WTC11 (cell line): ENCODE measurements around the gene KCNQ4. TPM values are rescaled to one million over a fixed set of nuclear protein-coding genes. Genes with fewer than 3 reads are reported as not detected.

Experiments
- ATAC-seq: fragments of 200-7000 bp; cut with Tn5 transposase; 2 replicates; pipeline ENCODE4 v1.10.0; 2021; ENCODE audit warnings: mild to moderate bottlenecking, moderate library complexity
- CTCF ChIA-PET: fragments of 300-600 bp; sonication (Branson Sonifier 250); formaldehyde crosslinking; loops from one replicate; lab custom pipeline; 2021; ENCODE audit warnings: antibody characterized with exemption; lab: Charles Lee
- POLR2A ChIA-PET: fragments of 350-600 bp; sonication (Branson Sonifier 250); formaldehyde crosslinking; loops from one replicate; lab custom pipeline; 2021; ENCODE audit warnings: antibody characterized with exemption; lab: Charles Lee
- DNase-seq: peaks from one replicate; pipeline ENCODE4 v3.0.0; 2021; ENCODE audit warnings: low spot score
- H3K27ac Mint-ChIP-seq: 2 replicates; pipeline ENCODE4 v1.8.0; 2021; ENCODE audit warnings: mixed read lengths
- H3K27me3 Mint-ChIP-seq: 2 replicates; pipeline ENCODE4 v1.8.0; 2021; ENCODE audit warnings: low read depth, mild to moderate bottlenecking, moderate library complexity, mixed read lengths
- H3K36me3 Mint-ChIP-seq: 2 replicates; pipeline ENCODE4 v1.8.0; 2021; ENCODE audit warnings: mixed read lengths
- H3K4me1 Mint-ChIP-seq: 2 replicates; pipeline ENCODE4 v1.8.0; 2022; ENCODE audit warnings: mixed read lengths
- H3K4me3 Mint-ChIP-seq: 2 replicates; pipeline ENCODE4 v1.8.0; 2021; ENCODE audit warnings: mild to moderate bottlenecking, moderate library complexity, mixed read lengths
- H3K9me3 Mint-ChIP-seq: 2 replicates; pipeline ENCODE4 v1.8.0; 2021; ENCODE audit warnings: mixed read lengths
- AFF4 ChIP-seq: sonication (generic); formaldehyde crosslinking; IDR thresholded peaks from 2 replicates; pipeline ENCODE4 v1.8.1; 2023; ENCODE audit warnings: mild to moderate bottlenecking, missing genetic modification reagents, borderline replicate concordance
- AR ChIP-seq: fragments of 250-450 bp; sonication (Bioruptor Pico); IDR thresholded peaks from 2 replicates; pipeline ENCODE4 v1.9.0; 2021; ENCODE audit warnings: mild to moderate bottlenecking
- E2F5 ChIP-seq: sonication (generic); formaldehyde crosslinking; IDR thresholded peaks from 2 replicates; pipeline ENCODE4 v1.8.1; 2022; ENCODE audit warnings: mild to moderate bottlenecking, moderate library complexity, missing genetic modification reagents
- ERG ChIP-seq: fragments of 250-450 bp; sonication (Bioruptor Pico); IDR thresholded peaks from 2 replicates; pipeline ENCODE4 v1.8.0; 2021; ENCODE audit warnings: mild to moderate bottlenecking
- ESRRA ChIP-seq: sonication (generic); formaldehyde crosslinking; IDR thresholded peaks from 2 replicates; pipeline ENCODE4 v1.8.1; 2022; ENCODE audit warnings: mild to moderate bottlenecking, missing genetic modification reagents, borderline replicate concordance
- FOXK1 ChIP-seq: sonication (generic); formaldehyde crosslinking; IDR thresholded peaks from 2 replicates; pipeline ENCODE4 v1.8.0; 2022; ENCODE audit warnings: mild to moderate bottlenecking, moderate library complexity, missing genetic modification reagents
- JUN ChIP-seq: sonication (generic); formaldehyde crosslinking; IDR thresholded peaks from 2 replicates; pipeline ENCODE4 v1.8.0; 2023; ENCODE audit warnings: mild to moderate bottlenecking, missing genetic modification reagents
- NFE2L1 ChIP-seq: sonication (generic); formaldehyde crosslinking; IDR thresholded peaks from 2 replicates; pipeline ENCODE4 v1.8.1; 2023; ENCODE audit warnings: missing genetic modification reagents
- NR1H2 ChIP-seq: sonication (generic); formaldehyde crosslinking; IDR thresholded peaks from 2 replicates; pipeline ENCODE4 v1.9.0; 2021; ENCODE audit warnings: mild to moderate bottlenecking, moderate library complexity, missing genetic modification reagents
- NR3C1 ChIP-seq: sonication (generic); formaldehyde crosslinking; conservative IDR thresholded peaks from 2 replicates; pipeline ENCODE4 v1.8.1; 2023; ENCODE audit warnings: low read depth, mild to moderate bottlenecking, missing genetic modification reagents
- RORB ChIP-seq: fragments of 250-450 bp; sonication (Bioruptor Pico); IDR thresholded peaks from 2 replicates; pipeline ENCODE4 v1.9.0; 2021; ENCODE audit warnings: mild to moderate bottlenecking
- SP1 ChIP-seq: sonication (generic); formaldehyde crosslinking; conservative IDR thresholded peaks from 2 replicates; pipeline ENCODE4 v1.8.1; 2022; ENCODE audit warnings: missing genetic modification reagents
- ZBTB21 ChIP-seq: sonication (generic); formaldehyde crosslinking; IDR thresholded peaks from 2 replicates; pipeline ENCODE4 v1.8.1; 2023; ENCODE audit warnings: mild to moderate bottlenecking, missing genetic modification reagents, borderline replicate concordance
- ZNF138 ChIP-seq: sonication (generic); formaldehyde crosslinking; conservative IDR thresholded peaks from 2 replicates; pipeline ENCODE4 v1.8.1; 2022; ENCODE audit warnings: mild to moderate bottlenecking, moderate library complexity, missing genetic modification reagents
- ZNF532 ChIP-seq: fragments of 250-450 bp; sonication (Bioruptor Pico); IDR thresholded peaks from 2 replicates; pipeline ENCODE4 v1.9.0; 2021; ENCODE audit warnings: mild to moderate bottlenecking, borderline replicate concordance
- ZNF671 ChIP-seq: fragments of 250-450 bp; sonication (Bioruptor Pico); IDR thresholded peaks from 2 replicates; pipeline ENCODE4 v1.8.0; 2021; ENCODE audit warnings: mild to moderate bottlenecking
- total RNA-seq: library from RNA; stranded (reverse); gene quantifications from 3 replicates; pipeline ENCODE4 v1.2.3, GENCODE V29; 2021

The KCNQ4 gene
- total RNA-seq, 1 experiment from 2014 or later, result 4.0 TPM

GRCh38 chr1:40776236-40777072 is 7.1 kb upstream of the KCNQ4 start:
- peaks cover 38% of the 10 kb centered on the region for H3K4me1 Mint-ChIP-seq
- ChIA-PET CTCF (interaction anchor here (2.6 to 4.3 kb wide), 2 partner anchors 10 to 146 kb away, joined by 7 to 34 read pairs; partner anchors contain the start of gene KCNQ4), POLR2A (no interaction called here)
- TF ChIP-seq E2F5 (CRISPR knock-in tag) (no peak), ZNF138 (CRISPR knock-in tag) (no peak), ZNF532 (CRISPR knock-in tag) (no peak), NR3C1 (CRISPR knock-in tag) (no peak), ERG (no peak), NR1H2 (CRISPR knock-in tag) (no peak), ZBTB21 (CRISPR knock-in tag) (no peak), JUN (CRISPR knock-in tag) (no peak), AFF4 (no peak), RORB (CRISPR knock-in tag) (no peak), FOXK1 (CRISPR knock-in tag) (no peak), NFE2L1 (CRISPR knock-in tag) (no peak), ZNF671 (CRISPR knock-in tag) (no peak), AR (CRISPR knock-in tag) (no peak), SP1 (CRISPR knock-in tag) (no peak), ESRRA (CRISPR knock-in tag) (no peak)
- peaks cover 17% of the 10 kb centered on the region for H3K9me3 Mint-ChIP-seq
- H3K4me3 Mint-ChIP-seq, result no peak overlapping the region
- ATAC-seq, result no peak
- DNase-seq, result no peak
- no peak overlapping the region for H3K27ac Mint-ChIP-seq
- H3K36me3 Mint-ChIP-seq, result peaks cover 21% of the 10 kb centered on the region
- peaks cover 13% of the 10 kb centered on the region for H3K27me3 Mint-ChIP-seq
